ENCODE measurements around the gene SPTBN4.
"Not testable (repeated sequence)": the region's sequence is repeated elsewhere in the genome, so short reads cannot be mapped to it uniquely, and the experiment has no call there.

SPTBN4 gene

DNA sequence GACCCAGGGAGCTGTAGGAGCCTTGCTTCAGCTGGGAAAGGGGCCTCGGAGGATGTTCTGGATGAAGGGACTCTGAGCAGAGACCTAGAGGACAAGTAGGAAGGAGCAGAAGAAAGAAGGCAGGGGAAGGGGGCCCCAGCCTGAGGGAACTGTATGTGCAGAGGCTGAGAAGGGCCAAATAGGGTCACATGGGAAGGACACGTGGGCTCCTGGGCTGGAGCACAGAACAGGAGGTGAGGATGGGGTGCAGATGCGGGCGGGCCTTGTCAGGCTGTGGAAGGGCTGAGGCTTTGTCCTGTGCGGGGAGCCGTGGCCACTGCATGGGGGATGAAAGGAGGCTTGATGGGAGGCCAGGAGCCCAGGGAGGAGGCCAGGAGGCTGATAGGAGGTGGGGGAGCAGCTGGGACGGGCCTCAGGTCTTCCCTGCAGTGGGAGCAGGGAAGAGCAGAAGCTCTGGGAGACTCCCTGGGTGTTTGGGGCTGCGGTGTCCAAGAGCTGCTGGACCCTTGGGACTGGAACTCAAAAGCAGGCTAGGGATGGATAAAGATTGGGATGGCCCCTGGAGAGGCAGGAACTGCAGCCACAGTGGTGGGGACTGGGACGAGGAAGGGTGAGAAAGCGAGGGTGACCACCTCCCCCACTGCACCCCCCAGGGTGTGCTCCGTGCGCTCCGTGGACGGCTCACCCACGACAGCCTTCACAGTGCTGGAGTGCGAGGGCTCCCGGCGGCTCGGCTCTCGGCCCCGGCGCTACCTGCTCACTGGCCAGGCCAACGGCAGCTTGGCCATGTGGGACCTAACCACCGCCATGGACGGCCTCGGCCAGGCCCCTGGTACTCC lies 123.0 kb downstream of the SPTBN4 start:
- no peak for DNase-seq

DNA sequence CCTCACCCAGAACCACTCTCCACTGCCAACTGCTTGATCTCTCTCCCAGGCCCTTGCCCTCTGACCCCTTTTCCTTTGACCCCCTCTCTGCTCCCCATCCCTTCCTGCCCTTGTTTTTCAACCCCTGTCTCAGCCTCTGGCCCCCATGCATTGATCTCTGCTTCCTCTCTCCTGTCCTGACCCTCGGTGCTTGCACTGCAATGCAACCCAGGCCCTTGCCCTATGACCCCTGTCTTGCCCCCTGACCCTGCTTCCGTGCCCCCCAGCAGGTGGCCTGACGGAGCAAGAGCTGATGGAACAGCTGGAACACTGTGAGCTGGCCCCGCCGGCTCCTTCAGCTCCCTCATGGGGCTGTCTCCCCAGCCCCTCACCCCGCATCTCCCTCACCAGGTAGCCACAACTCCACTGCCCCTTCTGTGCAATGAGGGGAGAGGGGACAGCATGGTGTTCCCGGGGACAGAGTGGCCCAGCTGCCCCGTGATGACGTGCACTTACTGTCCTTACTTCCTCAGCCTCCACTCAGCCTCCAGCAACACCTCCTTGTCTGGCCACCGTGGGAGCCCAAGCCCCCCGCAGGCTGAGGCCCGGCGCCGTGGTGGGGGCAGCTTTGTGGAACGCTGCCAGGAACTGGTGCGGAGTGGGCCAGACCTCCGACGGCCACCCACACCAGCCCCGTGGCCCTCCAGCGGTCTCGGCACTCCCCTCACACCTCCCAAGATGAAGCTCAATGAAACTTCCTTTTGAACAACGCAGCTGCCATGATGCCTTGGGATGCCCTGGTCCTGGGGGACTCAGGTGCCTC lies 123.9 kb downstream of the SPTBN4 start:
- DNase-seq, result no peak

DNA sequence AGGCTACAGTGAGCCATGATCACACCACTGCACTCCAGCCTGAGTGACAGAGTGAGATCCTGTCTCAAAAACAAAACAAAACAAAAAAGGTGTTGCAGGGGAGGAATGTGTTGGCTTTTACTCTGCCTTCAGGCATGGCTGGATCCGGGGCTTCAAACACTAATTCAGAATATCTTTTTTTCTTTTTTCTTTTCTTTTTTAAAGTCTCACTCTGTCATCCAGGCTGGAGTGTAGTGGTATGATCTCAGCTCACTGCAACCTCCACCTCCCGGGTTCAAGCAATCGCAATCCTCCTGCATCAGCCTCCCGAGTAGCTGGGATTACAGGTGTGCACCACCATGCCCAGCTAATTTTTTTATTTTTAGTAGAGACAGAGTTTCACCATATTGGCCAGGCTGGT lies 124.9 kb downstream of the SPTBN4 start:
- DNase-seq, result not testable (repeated sequence)

DNA sequence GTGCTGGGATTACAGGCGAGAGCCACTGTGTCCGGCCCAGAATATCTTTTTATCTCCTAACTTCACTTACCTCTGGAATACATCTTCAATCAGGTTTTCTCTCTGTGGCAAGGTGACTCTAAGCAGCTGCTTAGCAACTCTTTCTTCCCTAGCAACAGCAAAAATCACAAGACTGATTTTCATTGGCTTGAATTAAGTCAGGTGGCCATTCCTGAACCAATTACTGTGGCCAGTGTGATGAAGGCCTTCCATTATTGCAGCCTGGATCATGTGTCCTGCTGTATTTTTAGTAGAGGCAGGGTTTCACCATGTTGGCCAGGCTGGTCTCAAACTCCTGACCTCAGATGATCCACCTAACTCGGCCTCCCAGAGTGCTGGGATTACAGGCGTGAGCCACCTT lies 125.4 kb downstream of the SPTBN4 start:
- peak; percentile 7 to 68 (median 27) for DNase-seq

DNA sequence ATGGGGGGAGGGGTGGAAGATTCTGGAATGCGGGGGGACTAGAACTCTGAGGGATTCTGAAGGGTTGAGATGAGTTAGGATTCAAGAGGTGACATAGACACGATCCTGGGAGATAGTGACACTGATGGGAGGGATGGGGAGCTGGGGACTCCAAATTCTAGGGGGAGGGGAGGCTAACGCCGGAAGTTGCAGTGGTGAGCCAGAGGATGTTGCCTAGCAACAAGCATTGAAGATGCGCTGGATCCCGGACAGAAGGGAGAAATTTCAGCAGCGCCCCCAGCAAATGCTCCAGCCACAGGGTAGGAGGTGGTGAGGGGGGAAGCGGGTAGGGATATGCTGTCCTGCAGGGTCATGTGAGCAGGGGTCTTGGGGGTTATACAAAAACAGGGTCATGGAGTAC lies 127.5 kb downstream of the SPTBN4 start:
- DNase-seq, result peak in 2 of 3 experiments; percentile 19 to 44

DNA sequence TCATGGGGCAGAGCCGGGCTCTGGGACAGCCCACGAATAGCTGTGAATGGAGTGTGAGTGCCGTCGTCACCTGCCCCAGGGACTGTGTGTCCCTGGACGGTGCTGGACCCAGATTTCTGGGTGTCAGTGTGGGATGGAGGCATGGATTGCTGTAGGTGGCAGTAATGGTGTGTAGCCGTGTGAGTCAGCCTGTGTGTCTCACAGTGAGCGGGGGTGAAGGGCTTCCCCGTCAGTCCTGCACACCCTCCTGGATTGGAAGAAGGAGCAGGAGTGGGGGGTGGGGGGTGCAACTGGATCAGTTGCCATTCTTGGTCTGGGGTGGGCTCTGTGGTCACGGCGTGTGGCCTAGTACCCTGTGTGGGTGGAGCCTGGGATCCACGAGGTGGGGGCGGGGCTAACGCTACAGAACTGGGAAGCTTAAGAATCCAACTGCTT lies 127.9 kb downstream of the SPTBN4 start:
- DNase-seq, result no peak

DNA sequence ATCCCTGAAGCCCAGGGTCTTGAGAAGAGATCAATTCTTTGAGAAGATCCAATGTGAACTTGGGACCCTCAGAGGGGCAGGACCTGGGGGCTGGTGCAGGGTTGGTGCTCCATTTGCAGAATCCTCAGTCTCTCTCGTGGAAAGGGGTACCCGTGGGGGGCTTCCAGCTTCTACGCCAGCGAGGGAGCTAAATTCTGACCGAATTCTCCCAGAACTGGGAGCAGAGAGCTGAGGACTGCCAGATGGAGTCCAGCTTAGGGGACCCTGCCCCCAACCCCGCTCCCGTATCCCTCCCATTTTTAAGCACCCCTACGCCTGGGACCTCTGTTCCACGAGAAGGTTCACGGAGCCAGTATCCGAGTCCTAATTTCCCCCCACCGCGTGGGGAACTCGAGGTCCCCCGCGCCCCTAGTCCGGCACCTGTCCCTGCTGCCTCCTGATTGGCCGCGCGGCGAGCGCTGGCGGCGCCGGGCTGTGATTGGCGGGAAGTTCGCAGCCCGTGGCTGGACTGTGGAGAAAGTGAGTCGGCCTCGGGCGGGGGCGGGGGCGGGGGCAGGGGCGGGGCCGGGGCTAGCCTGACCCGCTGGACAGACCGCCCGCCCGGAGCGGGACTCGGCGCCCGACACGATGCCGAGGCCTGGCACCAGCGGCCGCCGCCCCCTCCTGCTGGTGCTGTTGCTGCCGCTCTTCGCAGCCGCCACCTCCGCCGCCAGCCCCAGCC lies 130.0 kb downstream of the SPTBN4 start:
- peak in 2 of 3 experiments; percentile 6 to 21 for DNase-seq

DNA sequence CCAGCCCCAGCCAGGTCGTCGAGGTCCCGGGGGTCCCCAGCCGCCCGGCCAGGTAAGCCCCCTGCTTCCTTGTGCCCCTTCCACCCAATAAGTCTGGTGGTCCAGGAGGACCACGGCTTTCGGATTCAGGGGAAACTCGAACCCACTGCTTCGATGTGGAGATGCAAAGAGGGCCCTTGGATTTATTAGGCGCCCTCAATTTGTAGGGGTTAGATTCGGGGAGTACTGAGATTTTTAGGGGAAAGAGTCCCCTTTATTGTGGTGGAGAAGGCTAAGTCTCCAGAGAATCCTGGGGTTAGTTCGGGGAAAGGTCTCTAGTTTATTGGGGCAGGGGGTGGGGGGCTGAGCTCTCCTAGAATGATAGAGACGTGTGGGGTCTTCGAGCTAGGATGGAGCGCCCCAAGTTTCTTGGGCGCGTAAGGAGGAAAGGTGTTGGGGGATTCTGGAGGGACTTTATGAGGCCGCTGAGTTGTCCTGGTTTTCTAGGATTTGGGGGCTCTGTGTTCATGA lies 130.6 kb downstream of the SPTBN4 start:
- DNase-seq, result no peak

DNA sequence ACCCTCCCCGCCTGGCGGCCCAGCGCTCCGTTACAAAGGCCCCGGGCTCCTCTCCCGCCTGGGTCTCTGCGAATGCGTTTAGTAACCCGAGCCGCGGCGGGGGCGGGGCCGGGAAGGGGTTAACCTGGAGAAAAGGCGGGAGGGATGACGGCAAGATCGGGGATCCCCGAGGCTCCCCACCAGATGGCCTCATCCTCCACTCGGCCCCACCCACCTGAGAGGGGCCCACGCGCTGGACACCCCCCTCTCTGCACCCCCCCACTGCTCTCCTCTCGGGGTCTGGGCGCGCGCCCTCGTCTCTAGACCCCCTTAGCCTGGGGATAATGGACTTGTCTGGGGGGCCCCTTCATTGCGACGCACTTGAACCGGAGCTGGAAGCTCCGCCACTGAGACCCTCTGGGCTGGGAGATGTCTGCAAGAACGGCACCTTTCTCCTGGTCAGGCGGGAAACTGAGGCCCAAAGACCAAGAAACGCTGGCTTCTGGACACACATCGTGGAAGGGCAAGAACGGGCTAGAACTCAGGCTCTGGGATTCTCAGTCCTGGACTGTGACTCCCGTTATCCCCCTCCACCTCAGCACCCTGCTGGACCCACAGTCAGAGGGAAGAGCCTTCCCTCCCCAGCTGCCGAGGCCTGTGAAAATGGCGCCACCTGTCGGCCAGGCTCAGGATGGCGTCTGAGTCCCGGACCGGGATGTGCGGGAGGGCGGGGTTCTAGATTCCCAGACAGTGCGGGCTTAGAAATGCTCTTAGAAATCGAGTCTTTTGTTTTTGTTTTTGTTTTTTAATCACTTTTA lies 131.5 kb downstream of the SPTBN4 start:
- peak; percentile 71 to 92 (median 82) for DNase-seq

DNA sequence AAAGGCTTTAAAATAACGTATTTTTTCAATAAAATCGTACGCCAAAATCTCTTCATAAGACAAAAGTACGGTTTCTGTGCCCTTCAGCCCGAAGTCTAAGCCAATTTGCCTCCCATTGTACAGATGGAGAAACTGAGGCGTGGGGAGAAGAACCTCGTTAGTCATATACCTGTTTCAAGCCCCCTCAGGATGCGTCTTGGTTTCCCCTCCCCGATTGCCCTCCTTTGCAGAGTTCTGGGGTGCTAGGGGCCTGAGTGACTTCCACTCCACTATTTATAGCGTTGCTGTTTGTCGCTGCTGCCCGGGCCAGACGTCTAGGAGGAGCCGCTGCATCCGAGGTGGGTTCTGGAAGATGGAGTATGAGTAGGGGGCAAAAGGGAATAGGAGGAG lies 132.1 kb downstream of the SPTBN4 start:
- DNase-seq, result no peak

DNA sequence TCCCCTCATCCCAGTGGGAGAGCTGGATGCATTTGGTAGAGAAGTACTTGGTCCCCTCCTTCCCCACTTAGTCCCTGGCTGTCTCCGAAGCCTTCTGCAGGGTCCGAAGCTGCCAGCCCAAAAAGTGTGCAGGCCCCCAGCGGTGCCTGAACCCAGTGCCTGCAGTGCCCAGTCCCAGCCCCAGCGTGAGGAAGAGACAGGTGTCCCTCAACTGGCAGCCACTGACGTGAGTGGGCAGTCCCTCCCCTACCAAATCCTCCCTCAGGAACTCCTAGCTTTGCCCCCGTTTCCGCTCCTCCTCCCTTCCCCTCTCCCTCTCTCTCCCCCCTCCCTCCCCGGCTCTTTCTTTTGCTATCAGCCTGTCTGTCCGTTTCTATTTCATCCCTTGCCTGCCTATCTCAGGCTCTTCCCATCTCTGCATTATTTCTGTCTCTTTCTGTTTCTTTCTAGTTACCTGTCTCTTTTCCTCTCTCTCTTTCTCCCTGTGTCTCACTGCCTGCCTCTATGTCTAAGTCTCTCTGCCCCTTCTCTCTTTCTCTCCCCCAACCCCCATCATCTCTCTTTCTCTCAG lies 132.6 kb downstream of the SPTBN4 start:
- peak in 2 of 3 experiments; percentile 15 to 18 for DNase-seq

DNA sequence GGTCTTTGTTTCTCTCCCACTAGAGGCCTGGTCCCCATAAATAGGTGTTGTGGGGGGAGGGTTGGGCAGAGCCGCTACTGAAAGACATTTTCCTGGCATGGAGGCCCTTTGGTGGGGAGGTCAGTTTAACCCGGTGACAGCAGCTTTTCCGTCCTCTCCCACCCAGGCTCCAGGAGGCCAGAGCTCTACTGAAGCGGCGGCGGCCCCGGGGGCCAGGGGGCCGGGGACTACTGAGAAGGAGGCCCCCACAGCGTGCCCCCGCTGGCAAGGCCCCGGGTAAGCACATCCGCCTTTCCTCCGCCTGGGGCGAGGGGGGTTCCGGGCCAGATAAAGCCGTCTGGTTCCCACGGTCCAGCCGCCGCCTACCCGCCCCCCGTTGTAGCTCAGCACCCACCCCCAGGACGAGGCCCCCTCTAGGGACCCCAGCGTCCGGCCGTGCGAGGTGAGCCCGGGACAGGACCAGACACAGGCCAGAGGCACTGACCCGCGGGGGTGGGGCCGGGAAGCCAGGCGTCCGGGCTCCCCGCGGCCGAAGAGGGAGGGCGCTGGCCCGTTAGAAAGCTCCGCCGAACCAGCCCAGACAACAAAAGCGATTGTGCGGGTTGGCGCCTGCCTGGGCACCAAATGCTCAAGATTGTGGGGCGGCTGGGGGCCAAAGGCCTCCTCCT lies 133.2 kb downstream of the SPTBN4 start:
- peak in 1 of 3 experiments; percentile 15 for DNase-seq

DNA sequence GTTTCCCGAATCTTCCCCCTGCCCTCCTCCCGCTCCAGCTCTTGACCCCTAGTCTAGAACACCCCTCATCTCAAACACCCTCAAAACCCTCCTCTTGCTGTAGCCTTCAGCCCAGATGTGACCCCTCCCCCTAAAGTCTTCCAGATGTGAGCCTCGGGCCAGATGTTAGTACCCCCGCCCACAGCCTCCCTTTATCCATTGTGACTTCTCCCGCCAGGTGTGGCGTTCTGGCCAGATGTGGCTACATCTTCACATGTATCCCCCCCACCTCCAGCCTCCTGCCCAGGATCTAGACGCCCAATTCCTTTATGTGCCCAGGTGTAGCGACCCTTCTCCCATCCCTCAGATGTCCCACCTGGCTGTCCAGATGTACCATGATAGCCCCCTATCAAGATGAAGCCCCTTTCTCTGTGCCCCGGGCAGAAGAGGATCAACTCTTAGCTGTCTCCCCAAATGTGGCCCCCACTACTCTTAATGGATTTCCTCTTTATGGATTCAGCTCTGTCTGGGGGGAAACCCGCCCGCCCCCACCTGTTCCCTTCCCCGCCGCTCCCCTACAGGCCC lies 133.9 kb downstream of the SPTBN4 start:
- no peak for DNase-seq

DNA sequence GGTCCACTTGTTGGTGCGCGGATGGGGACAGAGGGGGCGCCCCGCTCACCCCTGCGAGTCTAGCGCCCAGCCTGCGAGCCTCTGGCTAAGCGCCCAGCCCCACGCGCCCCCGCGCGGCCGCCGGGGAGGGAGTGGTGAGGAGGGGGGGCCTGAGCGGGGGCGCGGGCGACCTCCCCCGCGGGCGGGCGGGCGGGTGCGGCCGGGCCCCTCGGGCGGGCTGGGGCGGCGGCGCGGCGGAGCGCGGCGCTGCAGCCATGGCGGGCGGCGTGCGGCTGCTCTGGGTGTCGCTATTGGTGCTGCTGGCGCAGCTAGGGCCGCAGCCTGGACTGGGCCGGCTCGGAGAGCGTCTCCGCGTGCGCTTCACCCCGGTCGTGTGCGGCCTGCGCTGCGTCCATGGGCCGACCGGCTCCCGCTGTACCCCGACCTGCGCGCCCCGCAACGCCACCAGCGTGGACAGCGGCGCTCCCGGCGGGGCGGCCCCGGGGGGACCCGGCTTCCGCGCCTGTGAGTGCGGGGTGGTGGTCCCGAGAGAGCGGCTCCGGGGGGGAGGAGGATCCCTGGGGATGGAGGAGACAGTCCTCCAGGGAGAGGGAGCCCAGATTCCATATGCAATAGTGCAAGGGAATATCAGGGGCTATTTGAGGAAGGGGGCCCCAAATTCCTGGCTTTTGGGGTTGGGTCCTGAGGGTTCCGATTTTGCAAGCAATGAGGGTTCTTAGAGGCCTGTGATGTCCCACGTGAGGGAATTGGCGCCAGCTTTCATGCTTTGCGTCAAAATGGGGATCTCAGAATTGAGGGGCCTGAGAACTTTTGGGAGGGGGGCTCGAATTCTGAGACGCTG lies 134.6 kb downstream of the SPTBN4 start, which contains the start of gene LTBP4:
TSS of gene LTBP4 (plus strand) at position 236 of the 841 bp plus-strand sequence. CDS start at position 255, 19 bp downstream.
- DNase-seq, result peak in 2 of 3 experiments; percentile 31 to 45

DNA sequence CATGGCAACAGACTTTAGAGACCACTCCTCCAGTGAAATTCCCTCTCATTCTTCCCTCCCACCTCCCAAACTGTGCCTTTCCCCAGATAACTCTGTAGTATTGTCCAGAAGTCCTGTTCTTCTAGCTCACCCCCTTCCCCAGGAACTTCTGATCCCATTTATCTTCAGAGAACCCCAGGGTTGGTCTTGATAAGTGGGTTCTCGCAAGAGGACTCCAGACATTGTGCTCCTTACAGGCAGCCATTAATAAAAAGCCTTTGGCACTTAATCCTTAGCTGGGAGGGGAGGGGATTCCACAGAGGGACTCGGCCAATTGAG lies 136.2 kb downstream of the SPTBN4 start:
- no peak for DNase-seq

DNA sequence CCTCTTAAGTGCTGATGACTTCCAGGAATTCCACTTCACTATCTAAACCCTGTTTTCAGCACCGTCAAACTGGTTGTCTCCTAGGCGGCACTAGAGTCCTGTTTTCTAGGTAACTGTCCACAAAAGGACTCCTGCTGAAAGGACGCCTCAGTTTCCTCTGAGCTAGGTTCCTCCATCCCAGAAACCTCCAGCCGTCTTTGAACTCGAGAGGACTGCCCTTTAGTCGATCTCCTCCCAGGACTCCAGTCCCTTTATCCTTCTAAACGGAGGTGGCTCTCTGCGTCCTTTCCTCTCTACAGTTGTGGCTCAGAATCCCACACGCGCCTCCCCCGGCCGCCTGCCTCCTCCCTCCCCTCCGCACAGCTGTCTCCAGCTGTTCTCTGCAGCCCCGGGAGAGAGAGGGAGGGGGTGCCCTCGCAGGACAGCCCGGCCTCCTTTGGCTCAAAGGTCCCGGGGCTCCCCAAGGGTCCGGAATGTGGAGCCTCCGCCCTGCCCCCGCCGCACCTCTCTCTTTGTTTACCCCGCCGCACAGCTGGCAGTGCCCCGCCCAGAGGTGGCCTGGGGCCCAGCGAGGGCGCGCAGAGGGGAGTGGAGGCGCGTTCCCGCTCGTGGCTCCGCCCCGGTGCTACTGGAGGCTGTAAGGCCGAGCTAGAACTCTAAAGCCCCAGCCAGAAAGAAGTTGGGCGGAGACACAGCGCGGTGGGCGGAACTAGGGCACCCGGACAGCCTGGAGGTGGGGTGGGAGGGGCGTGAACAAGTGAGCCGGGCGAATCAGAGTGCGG lies 136.8 kb downstream of the SPTBN4 start:
- DNase-seq, result peak; percentile 87 to 97 (median 93)

DNA sequence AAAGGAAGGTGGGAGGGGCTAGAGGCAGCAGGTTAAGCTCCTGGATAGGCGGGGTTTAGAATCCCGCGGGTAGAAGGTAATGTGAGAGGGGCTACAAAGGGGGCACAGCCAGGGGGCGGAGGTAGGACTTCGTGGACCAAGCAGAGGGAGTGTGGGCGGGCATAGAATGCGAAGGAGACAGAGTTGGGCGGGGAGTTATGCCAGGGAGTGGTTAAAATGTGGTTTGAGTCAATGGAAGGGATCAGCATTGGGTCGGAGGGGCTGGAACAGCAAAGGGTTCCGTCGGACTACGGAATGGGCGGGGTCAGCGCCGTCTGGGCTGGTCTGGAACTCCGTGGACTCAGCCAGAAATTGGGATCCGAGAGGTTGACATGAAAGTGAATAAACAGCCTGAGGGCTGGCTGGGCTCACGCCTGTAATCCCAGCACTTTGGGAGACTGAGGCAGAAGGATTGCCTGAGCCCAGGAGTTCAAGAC lies 137.4 kb downstream of the SPTBN4 start:
- DNase-seq, result no peak

DNA sequence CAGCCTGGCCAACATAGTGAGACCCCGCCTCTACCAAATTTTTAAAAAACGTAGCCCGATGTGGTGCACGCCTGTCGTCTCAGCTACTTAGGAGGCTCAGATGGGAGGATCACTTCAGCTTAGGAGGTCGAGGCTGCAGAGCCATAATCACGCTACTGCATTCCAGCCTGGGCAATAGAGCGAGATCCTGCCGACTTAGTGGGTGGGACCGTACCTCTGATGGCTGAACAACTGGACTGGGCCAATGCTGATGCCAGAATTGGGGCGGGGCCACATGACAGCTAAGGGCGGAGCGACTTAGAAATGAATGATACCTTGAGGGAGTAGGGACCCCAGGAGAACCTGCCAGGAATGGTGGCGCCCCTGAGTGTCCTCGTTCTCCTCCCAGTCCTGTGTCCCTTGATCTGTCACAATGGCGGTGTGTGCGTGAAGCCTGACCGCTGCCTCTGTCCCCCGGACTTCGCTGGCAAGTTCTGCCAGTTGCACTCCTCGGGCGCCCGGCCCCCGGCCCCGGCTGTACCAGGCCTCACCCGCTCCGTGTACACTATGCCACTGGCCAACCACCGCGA lies 137.9 kb downstream of the SPTBN4 start:
- peak in 1 of 3 experiments; percentile 3 for DNase-seq

All from NCI-H1417 (cell line).